Stimulated activated CD8-positive, alpha-beta memory T cell treated with anti-CD3 and anti-CD28 coated beads, Interleukin-7, amount 100 ng/mL, for 48 hours (primary cell): ENCODE measurements around the gene PRKAR2B.
"Not testable (repeated sequence)": the region's sequence is repeated elsewhere in the genome, so short reads cannot be mapped to it uniquely, and the experiment has no call there.

ENCODE experiments used
- DNase-seq, 2 donors: peaks; one replicate each; pipeline ENCODE4 v3.0.0-alpha.2; 2020; ENCODE audit warnings: low read depth in 1 of 2; ENCODE audit errors: extremely low read depth in 1 of 2

The PRKAR2B gene

GRCh38 chr7:107026166-107026565, 18.3 kb upstream of the PRKAR2B start:
- DNase-seq = no peak

GRCh38 chr7:107027208-107027607, 17.3 kb upstream of the PRKAR2B start:
- no peak for DNase-seq

GRCh38 chr7:107029061-107029763, 15.3 kb upstream of the PRKAR2B start:
- DNase-seq = no peak

GRCh38 chr7:107029764-107030286, 14.7 kb upstream of the PRKAR2B start:
- no peak for DNase-seq

DNA sequence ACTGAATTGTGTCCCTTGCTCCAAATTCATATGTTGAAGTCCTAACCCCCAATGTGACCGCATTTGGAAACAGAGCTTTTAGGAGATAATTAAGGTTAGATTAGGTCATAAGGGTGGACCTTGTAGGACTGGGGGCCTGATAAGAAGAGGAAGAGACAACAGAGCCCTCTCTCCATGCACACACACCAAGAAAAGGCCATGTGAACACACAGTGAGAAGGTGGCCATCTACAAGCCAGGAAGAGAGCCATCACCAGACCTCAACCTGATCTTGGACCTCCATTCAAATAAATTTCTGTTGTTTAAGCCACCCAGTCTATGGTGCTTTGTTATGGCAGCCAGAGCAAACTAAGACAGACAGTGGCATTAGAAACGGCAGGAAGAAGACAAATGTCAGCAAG, 12.5 kb upstream of the PRKAR2B start:
- DNase-seq = no peak

DNA sequence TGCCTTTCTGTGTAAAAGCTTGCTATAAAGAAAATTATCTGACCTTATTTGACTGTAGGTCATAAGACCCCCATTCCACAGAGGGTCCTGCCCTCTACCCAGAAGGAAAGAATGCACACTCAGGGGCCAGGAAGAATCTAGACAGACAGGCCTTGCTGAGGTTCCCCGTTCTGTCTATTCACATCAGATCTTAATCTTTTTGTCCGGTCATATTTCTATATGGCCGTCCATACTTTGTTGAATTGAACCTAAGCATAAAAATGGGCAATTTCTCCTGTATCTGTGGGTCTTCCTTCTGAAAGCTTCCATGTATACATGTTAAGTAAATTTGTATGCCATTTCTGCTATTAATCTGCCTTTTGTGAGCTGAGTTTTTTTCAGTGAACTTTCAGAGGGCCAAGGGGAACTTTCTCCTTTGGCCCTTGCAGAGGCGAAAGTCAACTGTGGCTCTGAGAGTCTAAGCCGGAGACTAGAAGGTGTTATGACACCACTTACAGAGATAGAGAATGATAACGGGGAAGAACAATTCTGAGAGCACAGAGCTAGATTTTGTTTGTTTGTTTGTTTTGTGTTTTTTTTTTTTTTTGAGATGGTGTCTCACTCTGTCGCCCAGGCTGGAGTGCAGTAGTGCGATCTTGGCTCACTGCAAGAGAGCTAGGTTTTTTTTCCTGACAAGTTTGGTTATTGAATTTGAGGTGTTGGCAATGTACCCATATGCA, 11.6 kb upstream of the PRKAR2B start:
- no peak for DNase-seq

DNA sequence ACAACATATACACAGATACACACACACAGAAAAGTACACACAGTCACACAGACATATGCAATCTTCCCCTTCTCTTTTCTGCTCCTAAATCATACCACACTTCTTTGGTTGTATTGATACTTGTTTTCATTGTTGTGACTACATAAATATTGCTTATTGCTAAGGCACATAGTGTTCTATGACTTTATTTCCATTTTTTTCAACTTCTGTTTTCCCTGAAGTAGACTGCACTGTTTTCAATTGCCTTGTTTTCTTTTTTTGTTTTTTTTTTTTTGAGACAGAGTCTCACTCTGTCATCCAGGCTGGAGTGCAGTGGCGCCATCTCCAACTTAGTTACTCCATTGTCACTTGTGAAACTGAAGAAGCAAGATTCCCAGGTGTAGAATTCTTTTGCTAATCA, 10.0 kb upstream of the PRKAR2B start:
- DNase-seq = no peak

DNA sequence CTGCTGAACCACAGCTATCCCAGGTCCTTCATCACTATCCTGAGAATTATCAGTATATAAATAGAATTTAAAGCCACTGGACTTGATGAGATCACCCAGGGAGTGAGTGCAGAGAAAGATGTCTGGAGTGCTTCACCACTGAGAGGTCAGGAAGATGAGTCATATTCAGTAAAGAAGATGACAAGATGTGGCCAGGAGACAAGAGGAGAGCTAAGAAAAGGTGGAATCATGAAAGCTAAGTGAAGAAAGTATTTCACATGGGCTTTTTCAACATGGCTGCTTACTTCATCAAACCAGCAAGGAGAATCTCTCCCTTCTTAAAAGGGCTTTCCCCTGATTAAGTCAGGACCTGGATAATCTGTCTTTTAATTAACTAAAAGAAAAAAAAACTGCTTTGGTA, 9.1 kb upstream of the PRKAR2B start:
- DNase-seq = no peak

DNA sequence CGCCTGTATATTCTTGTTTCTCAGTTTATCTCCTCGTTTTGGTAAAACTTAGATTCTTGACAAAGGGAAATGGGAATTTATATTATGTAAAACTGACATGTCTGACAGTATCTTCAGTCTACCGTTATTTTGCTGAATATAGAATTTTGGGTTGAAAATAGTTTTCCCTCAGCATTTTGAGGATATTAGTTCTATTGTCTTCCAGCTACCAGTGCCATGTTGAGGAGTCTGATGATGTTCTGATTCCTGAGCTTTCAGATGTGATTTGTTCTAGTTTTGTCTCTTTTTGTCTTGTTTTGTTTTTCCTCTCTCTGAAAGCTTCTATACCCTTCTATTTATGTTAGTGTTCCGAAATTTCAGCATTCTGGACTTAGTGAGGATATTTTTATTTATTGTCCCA, 8.0 kb upstream of the PRKAR2B start:
- DNase-seq = no peak

DNA sequence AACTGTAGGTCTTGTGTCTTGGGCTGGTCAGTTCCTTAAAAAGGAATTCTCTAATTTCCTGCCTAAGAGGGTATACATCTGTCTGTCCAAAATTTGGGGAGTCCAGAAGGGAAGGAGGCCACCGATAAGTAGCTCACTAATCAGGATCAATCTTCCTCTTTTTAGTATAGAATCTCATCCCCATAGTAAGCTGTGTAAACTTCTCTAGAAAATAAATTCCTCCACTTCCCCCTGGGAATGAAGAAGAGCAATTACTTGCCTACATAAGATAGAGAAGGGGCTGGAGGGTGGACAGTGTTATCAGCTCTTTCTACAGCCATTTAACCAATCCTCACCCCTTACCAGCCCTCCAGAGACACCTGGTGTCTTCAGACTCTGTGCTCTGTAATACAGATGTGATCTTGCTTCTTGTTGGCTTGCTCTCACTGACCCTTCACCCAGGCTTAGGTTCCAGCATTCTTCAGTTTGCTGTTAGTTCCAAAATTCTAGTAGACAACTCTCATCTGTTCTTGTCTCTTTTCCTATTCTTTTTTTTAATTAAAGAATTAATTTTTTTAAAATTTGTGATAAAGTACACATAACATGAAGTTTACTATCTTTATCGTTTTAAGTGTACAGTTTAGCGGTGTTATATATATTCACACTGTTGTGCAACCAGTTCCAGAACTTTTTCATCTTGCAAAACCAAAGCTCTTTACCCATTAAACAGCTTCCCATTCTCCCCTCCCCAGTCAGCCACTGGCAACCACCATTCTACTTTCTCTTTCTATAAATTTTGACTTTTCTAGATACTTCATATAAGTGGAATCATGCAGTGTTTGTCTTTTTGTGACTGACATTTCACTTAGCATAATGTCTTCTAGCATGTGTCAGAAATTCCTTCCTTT, 6.5 kb upstream of the PRKAR2B start:
- DNase-seq = no peak

GRCh38 chr7:107039199-107039900, 5.2 kb upstream of the PRKAR2B start:
- no peak for DNase-seq

GRCh38 chr7:107041097-107041496, 3.4 kb upstream of the PRKAR2B start:
- DNase-seq = no peak

- not testable (repeated sequence) for DNase-seq
Observed at GRCh38 chr7:107041764-107042163, 2.7 kb upstream of the PRKAR2B start.

DNA sequence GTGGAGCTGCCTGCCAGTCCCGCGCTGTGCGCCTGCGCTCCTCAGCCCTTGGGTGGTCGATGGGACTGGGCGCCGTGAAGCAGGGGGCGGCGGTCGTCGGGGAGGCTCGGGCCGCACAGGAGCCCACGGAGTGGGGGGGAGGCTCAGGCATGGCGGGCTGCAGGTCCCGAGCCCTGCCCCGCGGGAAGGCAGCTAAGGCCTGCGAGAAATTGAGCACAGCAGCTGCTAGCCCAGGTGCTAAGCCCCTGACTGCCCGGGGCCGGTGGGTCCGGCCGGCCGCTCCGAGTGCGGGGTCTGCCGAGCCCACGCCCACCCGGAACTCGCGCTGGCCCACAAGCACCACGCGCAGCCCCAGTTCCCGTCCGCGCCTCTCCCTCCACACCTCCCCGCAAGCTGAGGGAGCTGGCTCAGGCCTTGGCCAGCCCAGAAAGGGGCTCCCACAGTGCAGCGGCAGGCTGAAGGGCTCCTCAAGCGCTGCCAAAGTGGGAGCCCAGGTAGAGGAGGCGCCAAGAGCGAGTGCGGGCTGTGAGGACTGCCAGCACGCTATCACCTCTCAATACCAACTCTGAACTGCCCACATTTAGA, 2.1 kb upstream of the PRKAR2B start:
- not testable (repeated sequence) for DNase-seq

- DNase-seq = no peak
Observed at GRCh38 chr7:107043491-107043890, 1.0 kb upstream of the PRKAR2B start.

- no peak for DNase-seq
Observed at GRCh38 chr7:107043921-107044346, 571 bp upstream of the PRKAR2B start.

DNA sequence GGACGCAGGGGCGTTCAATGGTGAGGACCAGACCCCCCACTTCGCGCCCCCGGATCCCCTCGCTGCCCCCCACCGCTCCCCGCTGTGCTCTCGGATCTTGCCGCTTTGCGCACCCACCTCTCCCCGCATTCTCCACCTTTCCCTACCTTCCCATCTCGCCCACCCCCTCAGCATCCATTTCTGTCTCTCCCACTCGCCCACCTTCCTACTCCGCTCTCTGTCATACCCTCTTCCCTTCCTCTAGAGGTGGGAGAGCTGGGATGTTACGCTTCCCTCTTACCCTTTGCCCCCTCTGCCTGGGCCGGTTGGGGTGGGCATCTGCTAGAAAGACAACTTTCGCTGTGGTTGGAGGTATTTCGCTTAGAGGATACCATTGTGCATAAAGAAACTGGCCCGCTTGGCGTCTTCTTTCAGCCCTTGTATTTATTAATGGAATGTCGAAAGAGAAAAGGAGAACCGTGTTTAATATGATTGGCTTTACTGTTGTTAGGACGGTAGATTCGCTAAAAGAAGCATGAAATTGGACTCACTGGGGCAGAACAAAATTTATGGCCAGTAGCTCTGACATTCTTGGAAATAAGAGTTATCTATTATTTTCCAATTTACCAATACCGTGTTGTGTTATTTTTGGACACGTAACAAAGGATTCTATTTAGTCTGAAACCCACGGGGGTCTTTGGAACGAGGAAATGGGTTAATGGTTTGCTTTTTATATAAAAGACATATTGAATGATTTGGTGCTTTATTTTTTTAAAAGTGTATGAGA, 873 bp downstream of the PRKAR2B start:
- no peak for DNase-seq

DNA sequence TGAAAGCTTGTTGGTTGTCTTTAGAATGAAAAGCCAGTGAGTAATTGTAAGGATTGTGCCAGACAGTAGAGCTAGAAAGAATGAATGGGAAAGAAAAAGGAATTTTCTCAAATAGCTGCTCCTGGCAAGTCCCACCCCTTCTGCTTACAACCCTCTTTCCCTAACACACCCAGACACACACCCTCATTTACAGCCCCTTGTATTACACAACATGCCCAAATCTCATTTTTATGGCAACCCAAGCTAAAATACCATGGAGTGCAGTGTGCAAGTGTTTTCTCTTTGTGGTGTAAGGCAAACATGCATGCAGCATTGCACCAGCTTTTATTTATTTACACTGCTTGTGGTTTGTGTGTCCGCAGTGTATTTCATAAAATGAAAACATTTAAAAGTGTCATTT, 1.5 kb downstream of the PRKAR2B start:
- DNase-seq = no peak

DNA sequence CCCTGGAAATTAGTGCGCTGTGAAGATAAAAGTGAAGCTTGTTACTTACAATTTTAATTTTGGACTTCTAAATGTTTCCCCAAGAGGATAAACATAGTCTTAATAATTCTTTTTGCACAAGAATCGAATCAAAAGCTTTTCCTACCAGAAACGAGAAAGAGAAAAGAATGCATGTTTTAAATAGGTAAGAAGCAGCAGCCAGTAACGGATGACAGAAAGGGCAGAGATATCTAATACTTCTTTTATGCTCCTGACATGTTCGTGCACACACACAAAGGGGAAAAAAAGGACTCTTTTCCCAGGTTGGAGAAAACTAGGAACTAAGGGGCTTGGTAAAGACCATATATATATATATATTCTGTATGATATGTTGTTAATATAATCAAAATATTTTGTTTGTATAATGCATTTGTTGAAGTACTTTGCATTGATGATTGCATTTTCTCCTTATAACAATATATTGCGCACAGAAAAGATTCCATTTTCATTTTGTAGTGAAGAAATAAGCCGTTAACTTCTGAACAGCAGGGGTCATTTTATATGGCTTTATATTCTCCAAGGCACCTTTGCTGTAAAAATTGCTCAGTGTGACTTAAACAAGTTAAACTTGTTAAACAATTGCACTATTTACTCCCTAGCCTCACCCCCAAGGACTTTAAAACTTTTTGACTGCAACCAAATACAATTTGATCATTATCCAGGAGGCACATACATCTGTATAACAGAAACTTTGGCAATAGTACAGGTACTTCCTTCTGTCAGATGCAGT, 2.2 kb downstream of the PRKAR2B start:
- no peak for DNase-seq
